MM.1S (cell line): ENCODE data around the gene DHX15.
"Not testable (repeated sequence)": the region's sequence is repeated elsewhere in the genome, so short reads cannot be mapped to it uniquely, and the experiment has no call there.

Experiments
- DNase-seq: peaks from one replicate; pipeline ENCODE4 v3.0.0-alpha.2; 2015
- H2AFZ ChIP-seq: fragments of 300-600 bp; sonication (generic); 2 replicates; pipeline ENCODE4 v1.6.0; 2016; ENCODE audit warnings: antibody characterized with exemption, low read length
- H3F3A ChIP-seq: fragments of 300-600 bp; sonication (generic); 2 replicates; pipeline ENCODE4 v1.6.1; 2016; ENCODE audit warnings: mild to moderate bottlenecking, antibody characterized with exemption, low read length, moderate library complexity, mixed read lengths; ENCODE audit not compliant: insufficient read depth
- H3K27ac ChIP-seq: fragments of 300-600 bp; sonication (generic); 2 replicates; pipeline ENCODE4 v1.5.1; 2016; ENCODE audit warnings: mild to moderate bottlenecking, low read length
- H3K27me3 ChIP-seq: fragments of 300-600 bp; sonication (generic); replicated peaks from 2 replicates; pipeline ENCODE4 v1.6.0; 2016; ENCODE audit warnings: low read length; ENCODE audit not compliant: insufficient read depth
- H3K36me3 ChIP-seq: fragments of 300-600 bp; sonication (generic); replicated peaks from 2 replicates; pipeline ENCODE4 v1.6.1; 2016; ENCODE audit warnings: mild to moderate bottlenecking, low read length, mixed read lengths; ENCODE audit not compliant: insufficient read depth
- H3K4me1 ChIP-seq: fragments of 300-600 bp; sonication (generic); 2 replicates; pipeline ENCODE4 v1.6.1; 2016; ENCODE audit warnings: low read length, mixed read lengths
- H3K4me2 ChIP-seq: fragments of 300-600 bp; sonication (generic); 2 replicates; pipeline ENCODE4 v1.6.0; 2016; ENCODE audit warnings: low read depth, low read length
- H3K4me3 ChIP-seq: fragments of 300-600 bp; sonication (generic); 2 replicates; pipeline ENCODE4 v1.5.1; 2016; ENCODE audit warnings: low read length, mixed read lengths
- H3K79me2 ChIP-seq: fragments of 300-600 bp; sonication (generic); 2 replicates; pipeline ENCODE4 v1.6.1; 2016; ENCODE audit warnings: mixed run types, low read length, mixed read lengths
- H3K9ac ChIP-seq: fragments of 300-600 bp; sonication (generic); 2 replicates; pipeline ENCODE4 v1.6.1; 2016; ENCODE audit warnings: low read length, mixed read lengths
- H3K9me2 ChIP-seq: fragments of 300-600 bp; sonication (generic); replicated peaks from 2 replicates; pipeline ENCODE4 v1.6.1; 2016; ENCODE audit warnings: mild to moderate bottlenecking, low read length, mixed read lengths; ENCODE audit not compliant: insufficient read depth
- H3K9me3 ChIP-seq: fragments of 300-600 bp; sonication (generic); replicated peaks from 2 replicates; pipeline ENCODE4 v1.6.1; 2016; ENCODE audit warnings: mild to moderate bottlenecking, low read length, mixed read lengths; ENCODE audit not compliant: insufficient read depth
- H4K20me1 ChIP-seq: fragments of 300-600 bp; sonication (generic); 2 replicates; pipeline ENCODE4 v1.6.1; 2016; ENCODE audit warnings: mild to moderate bottlenecking, low read length, moderate library complexity, mixed read lengths; ENCODE audit not compliant: insufficient read depth
- EZH2 ChIP-seq: fragments of 300-600 bp; sonication (generic); optimal IDR thresholded peaks from 2 replicates; pipeline ENCODE3; 2017; ENCODE audit warnings: low read depth, mild to moderate bottlenecking, antibody characterized with exemption, low read length, mixed read lengths
- EZH2phosphoT487 ChIP-seq: fragments of 300-600 bp; sonication (generic); IDR thresholded peaks from 2 replicates; pipeline ENCODE4 v1.6.1; 2018; ENCODE audit warnings: antibody characterized with exemption, low read length
- TF ChIP-seq, protein P1 (sequence below): fragments of 300-600 bp; sonication (generic); IDR thresholded peaks from 2 replicates; pipeline ENCODE4 v1.5.1; 2016; ENCODE audit warnings: antibody characterized with exemption, low read length, mixed read lengths

Gene DHX15

GRCh38 chr4:24507439-24507838, 76.9 kb downstream of the DHX15 start:
- Histone ChIP-seq H3K9me3 (no peaks in the 10 kb centered on the region), H3K36me3 (no peaks in the 10 kb centered on the region), H4K20me1 (no peaks in the 10 kb centered on the region), H3K79me2 (no peaks in the 10 kb centered on the region), H3K9ac (no peak overlapping the region), H3K4me3 (no peak overlapping the region), H2AFZ (no peak overlapping the region), H3K27me3 (no peaks in the 10 kb centered on the region), H3K4me1 (no peaks in the 10 kb centered on the region), H3F3A (no peaks in the 10 kb centered on the region), H3K9me2 (no peaks in the 10 kb centered on the region), H3K4me2 (no peak overlapping the region), H3K27ac (no peak overlapping the region)
- no peak for DNase-seq
- TF ChIP-seq EZH2phosphoT487, result no peak
- TF ChIP-seq EZH2, result no peak
- TF ChIP-seq, protein P1, sequence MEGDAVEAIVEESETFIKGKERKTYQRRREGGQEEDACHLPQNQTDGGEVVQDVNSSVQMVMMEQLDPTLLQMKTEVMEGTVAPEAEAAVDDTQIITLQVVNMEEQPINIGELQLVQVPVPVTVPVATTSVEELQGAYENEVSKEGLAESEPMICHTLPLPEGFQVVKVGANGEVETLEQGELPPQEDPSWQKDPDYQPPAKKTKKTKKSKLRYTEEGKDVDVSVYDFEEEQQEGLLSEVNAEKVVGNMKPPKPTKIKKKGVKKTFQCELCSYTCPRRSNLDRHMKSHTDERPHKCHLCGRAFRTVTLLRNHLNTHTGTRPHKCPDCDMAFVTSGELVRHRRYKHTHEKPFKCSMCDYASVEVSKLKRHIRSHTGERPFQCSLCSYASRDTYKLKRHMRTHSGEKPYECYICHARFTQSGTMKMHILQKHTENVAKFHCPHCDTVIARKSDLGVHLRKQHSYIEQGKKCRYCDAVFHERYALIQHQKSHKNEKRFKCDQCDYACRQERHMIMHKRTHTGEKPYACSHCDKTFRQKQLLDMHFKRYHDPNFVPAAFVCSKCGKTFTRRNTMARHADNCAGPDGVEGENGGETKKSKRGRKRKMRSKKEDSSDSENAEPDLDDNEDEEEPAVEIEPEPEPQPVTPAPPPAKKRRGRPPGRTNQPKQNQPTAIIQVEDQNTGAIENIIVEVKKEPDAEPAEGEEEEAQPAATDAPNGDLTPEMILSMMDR, result no peak

- not testable (repeated sequence) for H2AFZ ChIP-seq, H3K79me2 ChIP-seq, H3K4me3 ChIP-seq, H3K4me1 ChIP-seq, H4K20me1 ChIP-seq, H3K9me3 ChIP-seq, H3K36me3 ChIP-seq, H3F3A ChIP-seq, H3K4me2 ChIP-seq, H3K27ac ChIP-seq, H3K27me3 ChIP-seq, H3K9ac ChIP-seq, H3K9me2 ChIP-seq, DNase-seq
Observed at GRCh38 chr4:24503090-24503489, 81.3 kb downstream of the DHX15 start.

GRCh38 chr4:24497221-24497620, 87.1 kb downstream of the DHX15 start:
- Histone ChIP-seq H3K4me1 (no peaks in the 10 kb centered on the region), H3F3A (no peaks in the 10 kb centered on the region), H3K79me2 (no peaks in the 10 kb centered on the region), H3K9me2 (no peaks in the 10 kb centered on the region), H4K20me1 (no peaks in the 10 kb centered on the region), H3K4me3 (no peak overlapping the region), H3K4me2 (no peak overlapping the region), H3K27me3 (no peaks in the 10 kb centered on the region), H3K9me3 (no peaks in the 10 kb centered on the region), H2AFZ (no peak overlapping the region), H3K36me3 (no peaks in the 10 kb centered on the region), H3K27ac (no peak overlapping the region), H3K9ac (no peak overlapping the region)
- TF ChIP-seq EZH2, result no peak
- TF ChIP-seq EZH2phosphoT487, result no peak
- TF ChIP-seq, protein P1, result no peak
- no peak for DNase-seq

DNA sequence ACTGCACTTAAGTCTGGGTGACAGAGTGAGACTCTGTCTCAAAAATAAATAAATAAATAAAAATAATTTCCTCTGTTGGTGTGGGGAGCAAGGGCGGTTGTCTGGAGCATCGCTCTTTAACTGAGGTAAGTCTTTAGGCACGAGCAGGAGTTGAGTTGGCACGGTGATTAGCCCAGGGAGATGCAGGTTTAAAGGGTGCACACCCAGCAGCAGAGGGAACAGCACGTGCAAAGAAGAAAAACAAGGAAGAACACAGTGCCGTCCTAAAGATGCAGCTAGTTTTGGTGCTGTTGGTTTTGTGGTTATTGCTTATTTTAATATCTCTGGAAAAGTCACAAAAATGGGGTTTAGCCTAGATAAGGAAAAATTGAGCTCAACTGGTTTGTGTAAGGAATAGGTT, 87.8 kb downstream of the DHX15 start:
- TF ChIP-seq, protein P1, result no peak
- TF ChIP-seq EZH2phosphoT487, result no peak
- TF ChIP-seq EZH2, result no peak

More for the DNA sequence above, 87.8 kb downstream of the DHX15 start:
- Histone ChIP-seq H3K9me2 (no peaks in the 10 kb centered on the region), H3K4me1 (no peaks in the 10 kb centered on the region), H3K79me2 (no peaks in the 10 kb centered on the region), H3K4me2 (no peak overlapping the region), H3K27me3 (no peaks in the 10 kb centered on the region), H3K4me3 (no peak overlapping the region), H3K9ac (no peak overlapping the region), H2AFZ (no peak overlapping the region), H3K27ac (no peak overlapping the region), H3K9me3 (no peaks in the 10 kb centered on the region), H4K20me1 (no peaks in the 10 kb centered on the region), H3F3A (no peaks in the 10 kb centered on the region), H3K36me3 (no peaks in the 10 kb centered on the region)
- DNase-seq, result no peak
